H1 (cell line): Measurements from ENCODE around the gene PLD5. TPM values are rescaled to one million over a fixed set of nuclear protein-coding genes. Genes with fewer than 3 reads are reported as not detected.
"Not testable (repeated sequence)": the region's sequence is repeated elsewhere in the genome, so short reads cannot be mapped to it uniquely, and the experiment has no call there.

Experiments
- CTCF ChIA-PET: fragments of 300-600 bp; sonication (Branson Sonifier 250); formaldehyde crosslinking; loops from one replicate; lab custom pipeline; 2021; ENCODE audit not compliant: partially characterized antibody; lab: Charles Lee
- POLR2A ChIA-PET: fragments of 300-600 bp; sonication (Branson Sonifier 250); formaldehyde crosslinking; loops from one replicate; lab custom pipeline; 2021; ENCODE audit warnings: inconsistent platforms; ENCODE audit not compliant: partially characterized antibody; lab: Charles Lee
- DNase-seq, 2 experiments: peaks; one replicate each; pipeline versions ENCODE4 v3.0.0 to v3.0.0-alpha.2; 2010 to 2022; ENCODE audit warnings: low spot score in 2 of 2, low read depth in 1 of 2, mixed read lengths in 1 of 2
- FAIRE-seq: peaks from 2 replicates; lab custom pipeline; 2011; peaks lifted over from hg19 to GRCh38; lab: Jason Lieb, UNC
- H2AFZ ChIP-seq: 2 replicates; pipeline ENCODE4 v1.8.1; 2012; ENCODE audit warnings: low read length, inconsistent platforms
- H2AK5ac ChIP-seq: 2 replicates; pipeline ENCODE4 v1.6.1; 2013; ENCODE audit warnings: low read depth, low read length
- H2BK120ac ChIP-seq: replicated peaks from 2 replicates; pipeline ENCODE3; 2013; ENCODE audit warnings: low read depth, low read length, inconsistent platforms
- H2BK12ac ChIP-seq: 2 replicates; pipeline ENCODE4 v1.6.1; 2013; ENCODE audit warnings: low read depth, low read length
- H2BK15ac ChIP-seq: 2 replicates; pipeline ENCODE4 v1.6.1; 2013; ENCODE audit warnings: low read length
- H2BK20ac ChIP-seq: 2 replicates; pipeline ENCODE4 v1.6.1; 2013; ENCODE audit warnings: low read length
- H2BK5ac ChIP-seq: 2 replicates; pipeline ENCODE4 v1.6.1; 2013; ENCODE audit warnings: low read depth, low read length
- H3K14ac ChIP-seq: 2 replicates; pipeline ENCODE4 v1.6.1; 2013; ENCODE audit warnings: inconsistent platforms; ENCODE audit not compliant: insufficient read length
- H3K18ac ChIP-seq: 2 replicates; pipeline ENCODE4 v1.6.1; 2013; ENCODE audit warnings: low read length; ENCODE audit errors: extremely low read depth
- H3K23ac ChIP-seq: 2 replicates; pipeline ENCODE4 v1.6.1; 2013; ENCODE audit warnings: inconsistent platforms; ENCODE audit not compliant: insufficient read length
- H3K23me2 ChIP-seq: 2 replicates; pipeline ENCODE4 v1.6.1; 2013; ENCODE audit warnings: low read depth, low read length
- H3K27ac ChIP-seq: 2 replicates; pipeline ENCODE4 v1.6.1; 2011; ENCODE audit warnings: low read depth, low read length, inconsistent platforms
- H3K27me3 ChIP-seq, 4 experiments: replicated peaks in 1 of 4; 1 replicate in 1 of 4; 2 replicates in 3 of 4; pipeline versions ENCODE4 v1.6.1 to v1.8.1; 2011 to 2013; ENCODE audit warnings: low read length in 3 of 4, mild to moderate bottlenecking in 3 of 4, inconsistent platforms in 2 of 4, mixed read lengths in 2 of 4, moderate library complexity in 1 of 4; ENCODE audit not compliant: control insufficient read depth in 3 of 4, insufficient read depth in 3 of 4; ENCODE audit errors: extremely low read depth in 1 of 4
- H3K36me3 ChIP-seq, 4 experiments: 2 replicates each; pipeline versions ENCODE4 v1.6.1 to v1.8.1; 2011 to 2013; ENCODE audit warnings: mild to moderate bottlenecking in 4 of 4, low read length in 3 of 4, moderate library complexity in 2 of 4, control low read depth in 1 of 4, inconsistent platforms in 1 of 4; ENCODE audit not compliant: insufficient read depth in 4 of 4, control insufficient read depth in 2 of 4
- H3K4ac ChIP-seq: replicated peaks from 2 replicates; pipeline ENCODE3; 2013; ENCODE audit warnings: low read length, low read depth, mixed read lengths, inconsistent platforms; ENCODE audit not compliant: insufficient read length
- H3K4me1 ChIP-seq, 4 experiments: replicated peaks in 1 of 4; 1 replicate in 1 of 4; 2 replicates in 3 of 4; pipeline versions ENCODE4 v1.6.1 to v1.8.1; 2011 to 2013; ENCODE audit warnings: low read length in 3 of 4, inconsistent platforms in 2 of 4, mixed read lengths in 1 of 4; ENCODE audit not compliant: insufficient read depth in 4 of 4, control insufficient read depth in 3 of 4
- H3K4me2 ChIP-seq, 2 experiments: 2 replicates each; pipeline versions ENCODE4 v1.6.1 to v1.8.1; 2011 to 2013; ENCODE audit warnings: low read depth in 2 of 2, low read length in 2 of 2, control low read depth in 1 of 2, inconsistent platforms in 1 of 2, mild to moderate bottlenecking in 1 of 2; ENCODE audit not compliant: insufficient read depth in 1 of 2
- H3K4me3 ChIP-seq, 4 experiments: fragments of 200-600, 300-600 bp in 1 of 4; sonication (generic), shearing (Covaris generic), sonication (Bioruptor Twin) in 1 of 4; 2 replicates each; pipeline versions ENCODE4 v1.5.1 to v1.8.1; 2011 to 2016; ENCODE audit warnings: low read length in 4 of 4, low read depth in 3 of 4, control low read depth in 2 of 4, inconsistent platforms in 2 of 4, mild to moderate bottlenecking in 2 of 4, mixed read lengths in 1 of 4, moderate library complexity in 1 of 4; ENCODE audit not compliant: insufficient read depth in 2 of 4; ENCODE audit errors: extremely low read depth in 1 of 4
- H3K56ac ChIP-seq: replicated peaks from 2 replicates; pipeline ENCODE3; 2013; ENCODE audit warnings: low read depth, mild to moderate bottlenecking, mixed read lengths, low read length, inconsistent platforms; ENCODE audit not compliant: insufficient read length
- H3K79me1 ChIP-seq: 2 replicates; pipeline ENCODE4 v1.6.1; 2013; ENCODE audit warnings: low read depth, low read length, control low read depth
- H3K79me2 ChIP-seq, 2 experiments: 2 replicates each; pipeline versions ENCODE4 v1.6.1 to v1.8.1; 2012 to 2013; ENCODE audit warnings: low read length in 2 of 2, mild to moderate bottlenecking in 2 of 2, inconsistent platforms in 1 of 2; ENCODE audit not compliant: insufficient read depth in 2 of 2, control insufficient read depth in 1 of 2
- H3K9ac ChIP-seq, 4 experiments: replicated peaks in 1 of 4; 1 replicate in 1 of 4; 2 replicates in 3 of 4; pipeline versions ENCODE4 v1.6.1 to v1.8.1; 2011 to 2013; ENCODE audit warnings: low read depth in 3 of 4, low read length in 3 of 4, control low read depth in 2 of 4, mild to moderate bottlenecking in 2 of 4, moderate library complexity in 2 of 4, inconsistent platforms in 1 of 4; ENCODE audit errors: extremely low read depth in 1 of 4
- H3K9me3 ChIP-seq, 2 experiments: 2 replicates each; pipeline versions ENCODE4 v1.6.1 to v1.8.1; 2012 to 2013; ENCODE audit warnings: mild to moderate bottlenecking in 2 of 2, moderate library complexity in 2 of 2, control low read depth in 1 of 2, inconsistent platforms in 1 of 2, low read depth in 1 of 2, low read length in 1 of 2, mixed read lengths in 1 of 2; ENCODE audit not compliant: insufficient read depth in 2 of 2
- H4K20me1 ChIP-seq, 2 experiments: replicated peaks in 1 of 2; 2 replicates each; pipeline versions ENCODE3 to v1.8.1; 2011 to 2013; ENCODE audit warnings: inconsistent platforms in 2 of 2, low read length in 2 of 2, mild to moderate bottlenecking in 1 of 2; ENCODE audit not compliant: insufficient read depth in 2 of 2, control insufficient read depth in 1 of 2
- H4K5ac ChIP-seq: 2 replicates; pipeline ENCODE4 v1.6.1; 2013; ENCODE audit warnings: low read length, low read depth, mixed read lengths, inconsistent platforms; ENCODE audit not compliant: insufficient read length
- H4K8ac ChIP-seq: 2 replicates; pipeline ENCODE4 v1.8.0; 2013; ENCODE audit warnings: mild to moderate bottlenecking, moderate library complexity, low read length, inconsistent platforms; ENCODE audit not compliant: insufficient read depth; ENCODE audit errors: extremely low read depth
- H4K91ac ChIP-seq: replicated peaks from 2 replicates; pipeline ENCODE3; 2013; ENCODE audit warnings: low read length, mixed read lengths, inconsistent platforms; ENCODE audit not compliant: insufficient read length
- WGBS, 2 experiments: shearing (Covaris generic) in 1 of 2; methylation state at CpG; one replicate each; pipeline versions ENCODE4 v1.1.6 to v1.1.7; 2013 to 2015; ENCODE audit warnings: low lambda C conversion rate in 2 of 2, mixed read lengths in 2 of 2, inconsistent platforms in 1 of 2, low coverage in 1 of 2, missing lambda C conversion rate in 1 of 2; ENCODE audit not compliant: insufficient replicate concordance in 2 of 2, insufficient coverage in 1 of 2, insufficient read length in 1 of 2; ENCODE audit errors: extremely low coverage in 1 of 2, missing lambda C conversion rate in 1 of 2; 5-methylcytosine and 5-hydroxymethylcytosine counted together
- polyA plus RNA-seq, 7 experiments: library from polyadenylated mRNA; depleted of rRNA in 3 of 7; stranded (reverse) in 5 of 7; unstranded in 2 of 7; fragments of >200 nt in 5 of 7; fragments of 200-250 nt in 2 of 7; gene quantifications; 1 replicate in 5 of 7; 2 replicates in 1 of 7; 4 replicates in 1 of 7; pipeline versions ENCODE4 v1.2.1 to v1.2.3, GENCODE V29; 2011 to 2013; ENCODE audit warnings: missing spikeins in 2 of 7, mixed read lengths in 2 of 7
- total RNA-seq: library from RNA; stranded (reverse); fragmentation: NEBNext Ultra II Directional; extraction: Animal tissue kit (Norgen Biotek cat#: 25700); gene quantifications from 2 replicates; pipeline ENCODE4 v1.2.1, GENCODE V29; 2021

The PLD5 gene
- total and polyA plus RNA-seq, 2 of the 8 experiments (the other 6 are each of a cell fraction or from before 2014, with no cell fraction given): 0.86 to 8.5 TPM

- H3K4me1 ChIP-seq, H3K27me3 ChIP-seq, H3K23ac ChIP-seq, H3K4me2 ChIP-seq, H3K18ac ChIP-seq, H2BK20ac ChIP-seq, H3K4ac ChIP-seq, H2BK5ac ChIP-seq, H4K20me1 ChIP-seq, H2AK5ac ChIP-seq, CTCF ChIA-PET, H3K4me3 ChIP-seq, H2BK15ac ChIP-seq, POLR2A ChIA-PET, H3K79me2 ChIP-seq, FAIRE-seq, H2BK120ac ChIP-seq, H3K79me1 ChIP-seq, H3K9ac ChIP-seq, H3K9me3 ChIP-seq, H2AFZ ChIP-seq, H3K23me2 ChIP-seq, H4K5ac ChIP-seq, H2BK12ac ChIP-seq, DNase-seq, H4K8ac ChIP-seq, H3K14ac ChIP-seq, H4K91ac ChIP-seq, H3K56ac ChIP-seq, H3K36me3 ChIP-seq, H3K27ac ChIP-seq: not testable (repeated sequence)
- 100% methylated on average over 2 of the region's 2 CpGs; no CpG with 5 or more reads in 1 of the 2 experiments for WGBS, 2 experiments
These were observed 257.5 kb downstream of the PLD5 start for GRCh38 chr1:242267004-242267403.
